Skeletal muscle satellite cell (primary cell): Measurements from ENCODE around the gene DCLK1.
"Not testable (repeated sequence)": the region's sequence is repeated elsewhere in the genome, so short reads cannot be mapped to it uniquely, and the experiment has no call there.

Experiments used
- H3K27me3 ChIP-seq: 2 replicates; pipeline ENCODE4 v1.7.0; 2013; ENCODE audit warnings: low read length; ENCODE audit not compliant: control insufficient read depth, insufficient read depth
- H3K36me3 ChIP-seq: 2 replicates; pipeline ENCODE4 v1.7.0; 2013; ENCODE audit warnings: mild to moderate bottlenecking, control low read depth, low read length; ENCODE audit not compliant: insufficient read depth
- H3K4me1 ChIP-seq: 2 replicates; pipeline ENCODE4 v1.7.0; 2013; ENCODE audit warnings: low read length; ENCODE audit not compliant: control insufficient read depth, insufficient read depth
- H3K4me2 ChIP-seq: 2 replicates; pipeline ENCODE4 v1.7.0; 2013; ENCODE audit warnings: mild to moderate bottlenecking, low read length
- H3K4me3 ChIP-seq: 2 replicates; pipeline ENCODE4 v1.7.0; 2013; ENCODE audit warnings: low read length
- H3K9ac ChIP-seq: 2 replicates; pipeline ENCODE4 v1.7.0; 2013; ENCODE audit warnings: mild to moderate bottlenecking, low read depth, low read length, moderate library complexity
- H3K9me3 ChIP-seq: replicated peaks from 2 replicates; pipeline ENCODE4 v1.7.0; 2013; ENCODE audit warnings: mild to moderate bottlenecking, control low read depth, low read length

DCLK1 gene

GRCh38 chr13:36082806-36083205 lies 48.4 kb downstream of the DCLK1 start:
- Histone ChIP-seq H3K4me1 (no peaks in the 10 kb centered on the region), H3K36me3 (no peaks in the 10 kb centered on the region), H3K9ac (no peak overlapping the region), H3K4me3 (no peak overlapping the region), H3K4me2 (no peak overlapping the region), H3K9me3 (no peaks in the 10 kb centered on the region), H3K27me3 (no peaks in the 10 kb centered on the region)

- Histone ChIP-seq H3K9ac (no peak overlapping the region), H3K36me3 (no peaks in the 10 kb centered on the region), H3K4me2 (no peak overlapping the region), H3K4me1 (no peaks in the 10 kb centered on the region), H3K27me3 (no peaks in the 10 kb centered on the region), H3K4me3 (no peak overlapping the region), H3K9me3 (no peaks in the 10 kb centered on the region)
These were observed 48.8 kb downstream of the DCLK1 start for GRCh38 chr13:36082396-36082795.

GRCh38 chr13:36076211-36076610 lies 55.0 kb downstream of the DCLK1 start:
- Histone ChIP-seq H3K4me2 (no peak overlapping the region), H3K9me3 (no peaks in the 10 kb centered on the region), H3K9ac (no peak overlapping the region), H3K4me3 (no peak overlapping the region), H3K36me3 (no peaks in the 10 kb centered on the region), H3K4me1 (no peaks in the 10 kb centered on the region), H3K27me3 (no peaks in the 10 kb centered on the region)

- H3K4me3 ChIP-seq, result no peak overlapping the region
- H3K36me3 ChIP-seq, result no peaks in the 10 kb centered on the region
- no peak overlapping the region for H3K4me2 ChIP-seq
- no peaks in the 10 kb centered on the region for H3K4me1 ChIP-seq
- no peak overlapping the region for H3K9ac ChIP-seq
- no peaks in the 10 kb centered on the region for H3K9me3 ChIP-seq
- H3K27me3 ChIP-seq, result no peaks in the 10 kb centered on the region
These were observed 56.5 kb downstream of the DCLK1 start for GRCh38 chr13:36074659-36075058.

- no peak overlapping the region for H3K4me3 ChIP-seq
- no peaks in the 10 kb centered on the region for H3K4me1 ChIP-seq
- H3K27me3 ChIP-seq, result no peaks in the 10 kb centered on the region
- no peaks in the 10 kb centered on the region for H3K36me3 ChIP-seq
- H3K4me2 ChIP-seq, result no peak overlapping the region
- H3K9ac ChIP-seq, result no peak overlapping the region
- H3K9me3 ChIP-seq, result no peaks in the 10 kb centered on the region
These were observed 58.8 kb downstream of the DCLK1 start for GRCh38 chr13:36072152-36072935.

- H3K4me3 ChIP-seq, H3K4me2 ChIP-seq, H3K36me3 ChIP-seq, H3K27me3 ChIP-seq, H3K9ac ChIP-seq, H3K9me3 ChIP-seq, H3K4me1 ChIP-seq: not testable (repeated sequence)
These were observed 60.5 kb downstream of the DCLK1 start for GRCh38 chr13:36070504-36071192.

GRCh38 chr13:36069881-36070366 lies 61.3 kb downstream of the DCLK1 start:
- H3K4me1 ChIP-seq, result no peaks in the 10 kb centered on the region
- no peaks in the 10 kb centered on the region for H3K36me3 ChIP-seq
- H3K4me2 ChIP-seq, result no peak overlapping the region
- H3K9ac ChIP-seq, result no peak overlapping the region
- no peaks in the 10 kb centered on the region for H3K27me3 ChIP-seq
- H3K9me3 ChIP-seq, result no peaks in the 10 kb centered on the region
- no peak overlapping the region for H3K4me3 ChIP-seq

GRCh38 chr13:36068991-36069390 lies 62.2 kb downstream of the DCLK1 start:
- no peaks in the 10 kb centered on the region for H3K4me1 ChIP-seq
- no peak overlapping the region for H3K4me2 ChIP-seq
- H3K9ac ChIP-seq, result no peak overlapping the region
- H3K36me3 ChIP-seq, result no peaks in the 10 kb centered on the region
- H3K4me3 ChIP-seq, result no peak overlapping the region
- no peaks in the 10 kb centered on the region for H3K9me3 ChIP-seq
- H3K27me3 ChIP-seq, result no peaks in the 10 kb centered on the region

- no peaks in the 10 kb centered on the region for H3K27me3 ChIP-seq
- H3K9ac ChIP-seq, result no peak overlapping the region
- no peaks in the 10 kb centered on the region for H3K4me1 ChIP-seq
- no peak overlapping the region for H3K4me3 ChIP-seq
- H3K4me2 ChIP-seq, result no peak overlapping the region
- no peaks in the 10 kb centered on the region for H3K36me3 ChIP-seq
- no peaks in the 10 kb centered on the region for H3K9me3 ChIP-seq
These were observed 62.6 kb downstream of the DCLK1 start for GRCh38 chr13:36068566-36068965.

- no peak overlapping the region for H3K9ac ChIP-seq
- H3K36me3 ChIP-seq, result no peaks in the 10 kb centered on the region
- H3K4me3 ChIP-seq, result no peak overlapping the region
- H3K4me1 ChIP-seq, result no peaks in the 10 kb centered on the region
- H3K9me3 ChIP-seq, result no peaks in the 10 kb centered on the region
- no peak overlapping the region for H3K4me2 ChIP-seq
- no peaks in the 10 kb centered on the region for H3K27me3 ChIP-seq
These were observed 63.3 kb downstream of the DCLK1 start for GRCh38 chr13:36067746-36068381.

- Histone ChIP-seq H3K27me3 (no peaks in the 10 kb centered on the region), H3K4me3 (no peak overlapping the region), H3K4me1 (no peaks in the 10 kb centered on the region), H3K36me3 (no peaks in the 10 kb centered on the region), H3K4me2 (no peak overlapping the region), H3K9ac (no peak overlapping the region), H3K9me3 (no peaks in the 10 kb centered on the region)
These were observed 68.9 kb downstream of the DCLK1 start for GRCh38 chr13:36062249-36062648.
